Measurements from ENCODE around the gene AHNAK.

DNA sequence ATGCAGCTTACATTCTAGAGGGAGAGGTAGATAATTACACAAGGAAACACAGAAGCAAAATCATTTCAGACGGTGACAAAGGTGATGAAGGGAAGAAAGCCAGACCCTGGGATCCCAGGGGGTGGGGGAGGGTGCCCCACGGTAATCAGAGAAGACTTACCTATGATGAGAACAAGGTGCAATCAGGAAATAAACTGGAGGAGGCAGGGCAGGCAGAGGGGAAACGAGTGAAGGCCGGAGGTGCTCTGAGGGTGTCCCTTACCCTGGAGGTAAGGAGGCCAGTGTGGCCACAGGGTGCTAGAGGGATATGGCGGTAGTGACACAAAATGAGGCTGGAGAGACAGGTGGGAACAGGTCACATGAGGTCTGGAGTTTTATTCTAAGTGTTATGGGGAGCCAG is 141.7 kb downstream of the AHNAK start:
- TF ChIP-seq POLR2A (IDR thresholded peaks at IDR 0.05), result no peak
- TF ChIP-seq, protein P1, sequence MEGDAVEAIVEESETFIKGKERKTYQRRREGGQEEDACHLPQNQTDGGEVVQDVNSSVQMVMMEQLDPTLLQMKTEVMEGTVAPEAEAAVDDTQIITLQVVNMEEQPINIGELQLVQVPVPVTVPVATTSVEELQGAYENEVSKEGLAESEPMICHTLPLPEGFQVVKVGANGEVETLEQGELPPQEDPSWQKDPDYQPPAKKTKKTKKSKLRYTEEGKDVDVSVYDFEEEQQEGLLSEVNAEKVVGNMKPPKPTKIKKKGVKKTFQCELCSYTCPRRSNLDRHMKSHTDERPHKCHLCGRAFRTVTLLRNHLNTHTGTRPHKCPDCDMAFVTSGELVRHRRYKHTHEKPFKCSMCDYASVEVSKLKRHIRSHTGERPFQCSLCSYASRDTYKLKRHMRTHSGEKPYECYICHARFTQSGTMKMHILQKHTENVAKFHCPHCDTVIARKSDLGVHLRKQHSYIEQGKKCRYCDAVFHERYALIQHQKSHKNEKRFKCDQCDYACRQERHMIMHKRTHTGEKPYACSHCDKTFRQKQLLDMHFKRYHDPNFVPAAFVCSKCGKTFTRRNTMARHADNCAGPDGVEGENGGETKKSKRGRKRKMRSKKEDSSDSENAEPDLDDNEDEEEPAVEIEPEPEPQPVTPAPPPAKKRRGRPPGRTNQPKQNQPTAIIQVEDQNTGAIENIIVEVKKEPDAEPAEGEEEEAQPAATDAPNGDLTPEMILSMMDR (IDR thresholded peaks at IDR 0.05), result no peak

All from thyroid gland (tissue), 4 donors.